Adrenal gland (tissue), 5 donors: Measurements from ENCODE around the gene CCDC196.

Source experiments
- CTCF ChIP-seq, 6 experiments: fragments of 450-650 bp in 4 of 6; fragments of 200-600 bp in 2 of 6; sonication (generic) in 1 of 6; IDR thresholded peaks; 1 replicate in 5 of 6; 2 replicates in 1 of 6; pipeline versions ENCODE4 v1.5.1 to v1.8.0; 2016 to 2021; ENCODE audit warnings: antibody characterized with exemption in 6 of 6, mild to moderate bottlenecking in 2 of 6, moderate library complexity in 1 of 6
- POLR2A ChIP-seq, 2 donors: fragments of 450-650 bp; IDR thresholded peaks; one replicate each; pipeline ENCODE4 v1.6.1; 2017; ENCODE audit warnings: antibody characterized with exemption in 2 of 2, mild to moderate bottlenecking in 2 of 2, moderate library complexity in 1 of 2
- donor health status: DM: no; HTN: no; CAD: no.

GRCh38 chr14:66511849-66512248, 25.7 kb downstream of the CCDC196 start:
- TF ChIP-seq CTCF (IDR thresholded peaks at IDR 0.05) = no peak
- no peak for TF ChIP-seq POLR2A (IDR thresholded peaks at IDR 0.05)
